ENCODE data around the gene DUSP9.
A peak's percentile ranks its signal among the peaks of the same experiment; 100 is the strongest.

DUSP9 gene

GRCh38 chrX:153640045-153640686 lies 6.8 kb upstream of the DUSP9 start:
- TF ChIP-seq CTCF (IDR thresholded peaks at IDR 0.05; ENCODE audit: control insufficient read depth, extremely low read depth, insufficient read depth): no peak
- no peak overlapping the region for H3K4me3 ChIP-seq (ENCODE audit: low read depth, low read length)
- DNase-seq (ENCODE audit: low read depth): no peak

- TF ChIP-seq CTCF (IDR thresholded peaks at IDR 0.05; ENCODE audit: control insufficient read depth, extremely low read depth, insufficient read depth): no peak
- no peak overlapping the region for H3K4me3 ChIP-seq (ENCODE audit: low read depth, low read length)
- DNase-seq (ENCODE audit: low read depth): no peak
Measured at GRCh38 chrX:153640736-153641575, 6.0 kb upstream of the DUSP9 start.

- no peak overlapping the region for H3K4me3 ChIP-seq (ENCODE audit: low read depth, low read length)
- no peak for TF ChIP-seq CTCF (IDR thresholded peaks at IDR 0.05; ENCODE audit: control insufficient read depth, extremely low read depth, insufficient read depth)
- DNase-seq (ENCODE audit: low read depth): no peak
Measured at GRCh38 chrX:153641627-153642026, 5.4 kb upstream of the DUSP9 start.

- DNase-seq (ENCODE audit: low read depth): no peak
- no peak overlapping the region for H3K4me3 ChIP-seq (ENCODE audit: low read depth, low read length)
- no peak for TF ChIP-seq CTCF (IDR thresholded peaks at IDR 0.05; ENCODE audit: control insufficient read depth, extremely low read depth, insufficient read depth)
Measured at GRCh38 chrX:153642051-153642654, 4.8 kb upstream of the DUSP9 start.

- no peak for TF ChIP-seq CTCF (IDR thresholded peaks at IDR 0.05; ENCODE audit: control insufficient read depth, extremely low read depth, insufficient read depth)
- H3K4me3 ChIP-seq (ENCODE audit: low read depth, low read length): peak overlapping the region; percentile 7; the same call in 1 of the 2 replicates
- DNase-seq (ENCODE audit: low read depth): no peak
Measured at GRCh38 chrX:153642655-153643430, 4.2 kb upstream of the DUSP9 start.

GRCh38 chrX:153643431-153644351 lies 3.3 kb upstream of the DUSP9 start:
- peak overlapping the region; percentile 36 for H3K4me3 ChIP-seq (ENCODE audit: low read depth, low read length)
- DNase-seq (ENCODE audit: low read depth): no peak
- peak; percentile 59 for TF ChIP-seq CTCF (IDR thresholded peaks at IDR 0.05; ENCODE audit: control insufficient read depth, extremely low read depth, insufficient read depth)

Measured in LNCaP clone FGC (cell line).